MM.1S (cell line): ENCODE measurements around the gene KIAA1586.
"Not testable (repeated sequence)": the region's sequence is repeated elsewhere in the genome, so short reads cannot be mapped to it uniquely, and the experiment has no call there.

ENCODE experiments used
- DNase-seq: peaks from one replicate; pipeline ENCODE4 v3.0.0-alpha.2; 2015
- H2AFZ ChIP-seq: fragments of 300-600 bp; sonication (generic); 2 replicates; pipeline ENCODE4 v1.6.0; 2016; ENCODE audit warnings: antibody characterized with exemption, low read length
- H3F3A ChIP-seq: fragments of 300-600 bp; sonication (generic); 2 replicates; pipeline ENCODE4 v1.6.1; 2016; ENCODE audit warnings: mild to moderate bottlenecking, antibody characterized with exemption, low read length, moderate library complexity, mixed read lengths; ENCODE audit not compliant: insufficient read depth
- H3K27ac ChIP-seq: fragments of 300-600 bp; sonication (generic); 2 replicates; pipeline ENCODE4 v1.5.1; 2016; ENCODE audit warnings: mild to moderate bottlenecking, low read length
- H3K27me3 ChIP-seq: fragments of 300-600 bp; sonication (generic); replicated peaks from 2 replicates; pipeline ENCODE4 v1.6.0; 2016; ENCODE audit warnings: low read length; ENCODE audit not compliant: insufficient read depth
- H3K36me3 ChIP-seq: fragments of 300-600 bp; sonication (generic); replicated peaks from 2 replicates; pipeline ENCODE4 v1.6.1; 2016; ENCODE audit warnings: mild to moderate bottlenecking, low read length, mixed read lengths; ENCODE audit not compliant: insufficient read depth
- H3K4me1 ChIP-seq: fragments of 300-600 bp; sonication (generic); 2 replicates; pipeline ENCODE4 v1.6.1; 2016; ENCODE audit warnings: low read length, mixed read lengths
- H3K4me2 ChIP-seq: fragments of 300-600 bp; sonication (generic); 2 replicates; pipeline ENCODE4 v1.6.0; 2016; ENCODE audit warnings: low read depth, low read length
- H3K4me3 ChIP-seq: fragments of 300-600 bp; sonication (generic); 2 replicates; pipeline ENCODE4 v1.5.1; 2016; ENCODE audit warnings: low read length, mixed read lengths
- H3K79me2 ChIP-seq: fragments of 300-600 bp; sonication (generic); 2 replicates; pipeline ENCODE4 v1.6.1; 2016; ENCODE audit warnings: mixed run types, low read length, mixed read lengths
- H3K9ac ChIP-seq: fragments of 300-600 bp; sonication (generic); 2 replicates; pipeline ENCODE4 v1.6.1; 2016; ENCODE audit warnings: low read length, mixed read lengths
- H3K9me2 ChIP-seq: fragments of 300-600 bp; sonication (generic); replicated peaks from 2 replicates; pipeline ENCODE4 v1.6.1; 2016; ENCODE audit warnings: mild to moderate bottlenecking, low read length, mixed read lengths; ENCODE audit not compliant: insufficient read depth
- H3K9me3 ChIP-seq: fragments of 300-600 bp; sonication (generic); replicated peaks from 2 replicates; pipeline ENCODE4 v1.6.1; 2016; ENCODE audit warnings: mild to moderate bottlenecking, low read length, mixed read lengths; ENCODE audit not compliant: insufficient read depth
- H4K20me1 ChIP-seq: fragments of 300-600 bp; sonication (generic); 2 replicates; pipeline ENCODE4 v1.6.1; 2016; ENCODE audit warnings: mild to moderate bottlenecking, low read length, moderate library complexity, mixed read lengths; ENCODE audit not compliant: insufficient read depth
- EZH2 ChIP-seq: fragments of 300-600 bp; sonication (generic); optimal IDR thresholded peaks from 2 replicates; pipeline ENCODE3; 2017; ENCODE audit warnings: low read depth, mild to moderate bottlenecking, antibody characterized with exemption, low read length, mixed read lengths
- EZH2phosphoT487 ChIP-seq: fragments of 300-600 bp; sonication (generic); IDR thresholded peaks from 2 replicates; pipeline ENCODE4 v1.6.1; 2018; ENCODE audit warnings: antibody characterized with exemption, low read length
- TF ChIP-seq, protein P1 (sequence below): fragments of 300-600 bp; sonication (generic); IDR thresholded peaks from 2 replicates; pipeline ENCODE4 v1.5.1; 2016; ENCODE audit warnings: antibody characterized with exemption, low read length, mixed read lengths

The KIAA1586 gene

DNA sequence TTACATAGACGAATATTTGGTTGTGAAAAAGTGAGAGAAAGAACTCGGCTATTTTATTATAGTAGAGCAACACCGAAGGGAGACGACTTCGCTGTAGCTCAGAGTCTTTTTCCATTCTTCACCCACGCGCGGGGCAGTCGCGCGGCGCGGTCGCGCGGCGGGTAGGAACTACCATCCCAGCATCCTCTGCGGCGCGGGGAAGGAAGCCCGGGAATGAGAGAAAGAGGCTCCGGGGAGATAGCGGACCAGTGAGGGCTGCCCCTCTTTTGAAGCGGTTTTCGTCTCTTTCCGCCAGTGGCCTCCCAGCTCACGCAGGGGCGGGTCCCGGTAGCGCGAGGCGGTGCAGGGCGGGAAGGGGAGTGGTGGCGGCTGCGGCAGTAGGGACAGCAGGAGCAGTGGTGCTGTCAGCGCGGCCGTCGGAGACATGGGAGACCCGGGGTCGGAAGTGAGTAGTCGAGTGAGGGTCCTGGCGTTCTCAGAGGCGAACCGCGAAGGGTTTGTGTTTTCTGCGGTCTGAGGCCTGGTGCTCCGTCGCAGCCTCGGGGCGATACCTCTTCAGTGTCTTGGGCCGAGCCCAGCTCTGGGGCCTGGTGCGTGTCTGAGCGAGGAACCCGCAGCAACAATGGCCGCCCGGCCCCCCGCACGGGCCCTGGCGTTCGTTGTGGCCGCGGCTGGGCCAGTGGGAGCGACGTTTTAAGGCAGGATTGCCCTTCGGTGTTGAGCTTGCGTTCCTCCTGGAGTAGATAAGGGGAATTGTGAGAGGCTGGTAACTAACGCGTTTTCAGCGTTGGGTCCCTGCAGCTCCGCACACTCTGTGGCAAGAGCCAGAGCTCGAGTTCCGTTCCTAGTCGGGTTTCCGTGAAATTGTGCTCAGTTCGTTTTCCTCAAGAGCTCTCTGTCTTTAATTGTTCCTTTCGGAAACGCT lies at the start of gene KIAA1586:
KIAA1586 (plus strand) TSS at position 362 of the 925 bp plus-strand sequence; CDS start at position 425, 63 bp downstream.
- Histone ChIP-seq H3K79me2 (peaks cover 32% of the 10 kb centered on the region), H3K4me3 (peak within 1 kb of the TSS; percentile 64), H3K4me2 (peak within 1 kb of the TSS; percentile 49), H2AFZ (peak within 1 kb of the TSS; percentile 59), H3K9ac (peak within 1 kb of the TSS; percentile 3; the same call in 1 of the 2 replicates)
- not testable (repeated sequence) for H3K27ac ChIP-seq, H3F3A ChIP-seq, H3K27me3 ChIP-seq, H3K36me3 ChIP-seq, H3K4me1 ChIP-seq, H4K20me1 ChIP-seq, H3K9me2 ChIP-seq, H3K9me3 ChIP-seq
- DNase-seq, result peak; percentile 87

DNA sequence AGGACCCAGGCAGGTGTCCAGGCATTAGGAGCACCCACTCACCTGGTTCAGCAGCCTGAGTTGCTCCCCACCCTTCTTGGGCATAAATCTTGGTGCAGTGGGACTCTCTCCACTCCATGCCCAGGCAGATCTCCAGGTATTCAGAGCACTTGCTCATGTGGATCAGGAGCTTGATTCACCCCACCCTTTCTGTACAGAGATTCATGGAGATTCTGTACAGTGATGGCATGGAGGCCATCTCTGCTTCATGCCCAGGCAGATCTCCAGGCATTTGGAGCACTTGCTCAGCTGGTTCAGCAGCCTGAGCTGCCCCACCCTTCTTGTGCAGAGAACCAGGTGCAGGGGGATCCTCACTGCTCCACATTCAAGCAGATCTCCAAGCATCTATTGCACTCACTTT lies 47.4 kb upstream of the KIAA1586 start:
- H3K36me3 ChIP-seq, result no peaks in the 10 kb centered on the region
- H3F3A ChIP-seq, result no peaks in the 10 kb centered on the region
- no peak overlapping the region for H3K27ac ChIP-seq
- H2AFZ ChIP-seq, result no peak overlapping the region
- H3K9ac ChIP-seq, result no peak overlapping the region
- no peaks in the 10 kb centered on the region for H3K9me3 ChIP-seq
- TF ChIP-seq EZH2phosphoT487 (no peak), EZH2 (no peak)
- peaks cover 12% of the 10 kb centered on the region; the same call in 1 of the 2 replicates for H3K4me1 ChIP-seq
- no peak overlapping the region for H3K4me3 ChIP-seq
- no peak overlapping the region for H3K4me2 ChIP-seq
- H3K79me2 ChIP-seq, result no peaks in the 10 kb centered on the region
- H3K9me2 ChIP-seq, result no peaks in the 10 kb centered on the region
- H3K27me3 ChIP-seq, result no peaks in the 10 kb centered on the region
- DNase-seq, result no peak
- no peaks in the 10 kb centered on the region for H4K20me1 ChIP-seq

GRCh38 chr6:56999748-57000147 lies 46.7 kb upstream of the KIAA1586 start:
- not testable (repeated sequence) for H3K36me3 ChIP-seq, H4K20me1 ChIP-seq, H3K27ac ChIP-seq, H3K4me3 ChIP-seq, H3K9ac ChIP-seq, H3K9me2 ChIP-seq, H3F3A ChIP-seq, H3K79me2 ChIP-seq, H2AFZ ChIP-seq, H3K4me2 ChIP-seq, H3K27me3 ChIP-seq, DNase-seq, H3K9me3 ChIP-seq
- H3K4me1 ChIP-seq, result peaks cover 12% of the 10 kb centered on the region; the same call in 1 of the 2 replicates

DNA sequence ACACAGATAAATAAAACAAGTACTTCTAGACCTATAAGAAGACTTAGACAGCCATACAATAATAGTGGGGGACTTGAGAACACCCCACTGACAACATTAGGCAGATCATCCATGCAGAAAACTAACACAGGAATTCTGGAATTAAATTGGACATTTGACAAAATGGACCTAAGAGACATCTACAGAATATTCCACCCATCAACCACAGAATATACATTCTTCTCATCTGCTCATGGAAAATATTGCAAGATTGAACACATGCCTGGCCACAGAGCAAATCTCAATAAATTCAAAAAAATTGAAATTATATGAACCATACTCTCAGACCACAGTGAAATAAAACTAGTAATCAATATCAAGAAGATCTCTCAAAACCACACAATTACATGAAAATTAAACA lies 44.3 kb upstream of the KIAA1586 start:
- H3F3A ChIP-seq, result no peaks in the 10 kb centered on the region
- no peak overlapping the region for H3K9ac ChIP-seq
- no peaks in the 10 kb centered on the region for H4K20me1 ChIP-seq
- H3K36me3 ChIP-seq, result no peaks in the 10 kb centered on the region
- H3K27me3 ChIP-seq, result no peaks in the 10 kb centered on the region
- TF ChIP-seq EZH2phosphoT487 (no peak), EZH2 (no peak)
- TF ChIP-seq, protein P1, sequence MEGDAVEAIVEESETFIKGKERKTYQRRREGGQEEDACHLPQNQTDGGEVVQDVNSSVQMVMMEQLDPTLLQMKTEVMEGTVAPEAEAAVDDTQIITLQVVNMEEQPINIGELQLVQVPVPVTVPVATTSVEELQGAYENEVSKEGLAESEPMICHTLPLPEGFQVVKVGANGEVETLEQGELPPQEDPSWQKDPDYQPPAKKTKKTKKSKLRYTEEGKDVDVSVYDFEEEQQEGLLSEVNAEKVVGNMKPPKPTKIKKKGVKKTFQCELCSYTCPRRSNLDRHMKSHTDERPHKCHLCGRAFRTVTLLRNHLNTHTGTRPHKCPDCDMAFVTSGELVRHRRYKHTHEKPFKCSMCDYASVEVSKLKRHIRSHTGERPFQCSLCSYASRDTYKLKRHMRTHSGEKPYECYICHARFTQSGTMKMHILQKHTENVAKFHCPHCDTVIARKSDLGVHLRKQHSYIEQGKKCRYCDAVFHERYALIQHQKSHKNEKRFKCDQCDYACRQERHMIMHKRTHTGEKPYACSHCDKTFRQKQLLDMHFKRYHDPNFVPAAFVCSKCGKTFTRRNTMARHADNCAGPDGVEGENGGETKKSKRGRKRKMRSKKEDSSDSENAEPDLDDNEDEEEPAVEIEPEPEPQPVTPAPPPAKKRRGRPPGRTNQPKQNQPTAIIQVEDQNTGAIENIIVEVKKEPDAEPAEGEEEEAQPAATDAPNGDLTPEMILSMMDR, result no peak
- H3K4me1 ChIP-seq, result peaks cover 12% of the 10 kb centered on the region; the same call in 1 of the 2 replicates
- H3K27ac ChIP-seq, result no peak overlapping the region; the same call in 1 of the 2 replicates
- peak overlapping the region; percentile 35; the same call in 1 of the 2 replicates for H3K4me2 ChIP-seq
- no peak overlapping the region for H2AFZ ChIP-seq
- no peaks in the 10 kb centered on the region for H3K9me3 ChIP-seq
- no peaks in the 10 kb centered on the region for H3K79me2 ChIP-seq
- no peak overlapping the region for H3K4me3 ChIP-seq
- no peaks in the 10 kb centered on the region for H3K9me2 ChIP-seq
- no peak for DNase-seq
